GM19324 (cell line): Measurements from ENCODE around the gene QSOX1.
"Not testable (repeated sequence)": the region's sequence is repeated elsewhere in the genome, so short reads cannot be mapped to it uniquely, and the experiment has no call there.

ENCODE experiments used
- ATAC-seq: cut with Tn5 transposase; IDR thresholded peaks from one replicate; pipeline ENCODE4 v1.9.1; 2021; ENCODE audit warnings: mild to moderate bottlenecking, moderate library complexity; ENCODE audit not compliant: unreplicated experiment, low FRiP score

The QSOX1 gene

DNA sequence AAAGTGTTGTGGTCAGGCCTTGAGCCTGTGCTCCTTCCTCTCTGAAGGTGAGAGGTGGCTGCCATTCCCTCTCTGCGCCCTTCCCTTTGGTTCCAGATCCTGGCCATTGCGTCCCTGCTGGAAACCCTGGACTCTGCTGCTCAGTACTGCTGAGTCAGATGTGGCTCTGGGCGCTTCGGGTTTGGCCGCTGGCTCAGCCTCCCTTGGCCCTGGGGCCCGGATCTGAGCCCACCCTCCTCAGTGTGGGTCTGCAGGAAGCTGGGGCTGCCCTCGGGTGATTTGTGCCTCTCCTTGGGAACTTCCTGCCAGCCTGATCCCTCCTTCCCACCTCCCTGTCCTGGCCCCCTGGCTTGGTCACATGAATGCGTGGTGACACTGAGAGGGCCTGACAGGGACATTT, 32.2 kb downstream of the QSOX1 start:
- ATAC-seq = no peak

GRCh38 chr1:180187626-180188025, 33.0 kb downstream of the QSOX1 start:
- ATAC-seq = no peak

DNA sequence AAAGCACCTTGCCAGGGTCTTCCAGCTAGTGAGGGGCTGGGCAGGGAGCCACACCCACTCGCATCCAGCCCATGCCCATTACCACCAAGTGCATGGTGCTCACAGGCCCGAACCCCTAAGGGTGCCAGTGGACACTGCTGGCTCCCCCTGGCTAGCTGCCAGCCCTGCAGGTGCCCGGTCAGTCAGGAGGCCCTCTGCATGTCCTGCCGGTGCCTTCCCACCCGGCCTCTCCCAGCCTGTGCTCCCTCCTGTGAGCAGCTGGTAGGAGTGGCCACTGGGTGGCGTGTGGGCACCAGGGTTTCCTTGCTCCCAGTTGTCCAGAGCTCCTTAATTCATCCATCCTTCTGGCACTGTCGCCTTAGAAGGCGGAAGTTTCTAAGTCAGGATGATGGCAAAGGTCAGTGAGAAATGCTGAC, 33.4 kb downstream of the QSOX1 start:
- no peak for ATAC-seq

DNA sequence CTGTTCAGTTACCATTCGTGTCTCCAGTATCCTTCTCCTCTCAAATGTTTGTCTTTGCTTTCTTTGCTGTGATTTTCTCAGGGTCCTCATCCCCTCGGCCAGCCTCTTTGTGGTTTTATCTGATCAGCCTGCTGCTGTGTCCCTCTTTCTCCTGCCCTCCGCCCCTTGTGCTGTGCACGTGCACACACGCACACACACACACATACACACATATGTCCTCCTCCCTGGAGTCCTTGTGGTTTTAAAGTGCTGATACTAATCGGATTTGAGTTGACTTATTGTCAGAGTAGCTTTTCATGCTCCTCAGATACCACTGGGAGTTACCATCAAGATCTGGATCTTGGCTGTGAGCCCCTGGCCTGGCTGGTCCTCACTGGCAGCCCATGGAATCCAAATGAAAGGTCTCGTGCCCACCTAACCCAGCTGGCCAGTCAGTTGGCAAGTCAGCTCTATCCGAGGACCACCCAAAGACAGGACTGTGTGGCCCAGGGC, 34.1 kb downstream of the QSOX1 start:
- ATAC-seq = no peak

DNA sequence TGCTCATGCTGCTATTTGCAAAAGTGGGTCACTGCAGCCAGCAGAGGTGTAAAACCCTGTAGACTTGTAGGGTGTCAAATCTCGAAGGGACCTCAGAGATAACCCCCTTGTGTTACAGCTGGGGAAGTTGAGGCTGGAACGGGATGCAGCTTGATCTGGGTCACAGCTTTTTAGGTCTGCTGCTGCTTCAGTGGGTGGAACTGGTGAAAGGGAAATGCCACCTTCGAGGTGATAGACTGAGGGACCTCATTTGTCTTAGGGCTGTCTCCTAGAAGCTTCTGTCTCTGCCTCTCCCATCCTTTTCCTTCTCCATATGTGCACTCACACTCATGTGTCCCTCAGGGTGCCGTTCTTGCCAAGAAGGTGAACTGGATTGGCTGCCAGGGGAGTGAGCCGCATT, 35.4 kb downstream of the QSOX1 start:
- no peak for ATAC-seq

DNA sequence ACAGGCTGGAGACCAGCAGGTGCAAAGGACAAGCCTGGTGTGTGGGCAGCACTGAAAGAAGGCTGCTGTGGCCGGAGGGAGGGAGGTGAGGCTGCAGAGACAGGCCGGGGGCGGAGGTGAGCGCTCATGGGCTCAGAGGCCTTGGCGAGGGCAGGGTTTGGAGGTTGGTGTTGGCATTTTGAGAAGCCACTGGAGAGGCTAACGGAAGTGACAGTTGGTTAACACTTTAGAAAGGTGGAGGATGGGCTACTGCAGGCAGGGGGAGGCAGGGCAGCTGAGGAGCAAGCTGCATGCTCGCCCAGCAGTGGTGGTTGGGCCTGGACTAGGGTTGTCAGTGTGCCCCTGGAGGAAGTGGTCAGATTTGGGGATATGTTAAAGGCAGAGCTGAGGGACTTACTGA, 37.5 kb downstream of the QSOX1 start:
- no peak for ATAC-seq

GRCh38 chr1:180193141-180194047, 38.7 kb downstream of the QSOX1 start:
- ATAC-seq = no peak

- no peak for ATAC-seq
These were observed 39.4 kb downstream of the QSOX1 start for GRCh38 chr1:180194048-180194425.

DNA sequence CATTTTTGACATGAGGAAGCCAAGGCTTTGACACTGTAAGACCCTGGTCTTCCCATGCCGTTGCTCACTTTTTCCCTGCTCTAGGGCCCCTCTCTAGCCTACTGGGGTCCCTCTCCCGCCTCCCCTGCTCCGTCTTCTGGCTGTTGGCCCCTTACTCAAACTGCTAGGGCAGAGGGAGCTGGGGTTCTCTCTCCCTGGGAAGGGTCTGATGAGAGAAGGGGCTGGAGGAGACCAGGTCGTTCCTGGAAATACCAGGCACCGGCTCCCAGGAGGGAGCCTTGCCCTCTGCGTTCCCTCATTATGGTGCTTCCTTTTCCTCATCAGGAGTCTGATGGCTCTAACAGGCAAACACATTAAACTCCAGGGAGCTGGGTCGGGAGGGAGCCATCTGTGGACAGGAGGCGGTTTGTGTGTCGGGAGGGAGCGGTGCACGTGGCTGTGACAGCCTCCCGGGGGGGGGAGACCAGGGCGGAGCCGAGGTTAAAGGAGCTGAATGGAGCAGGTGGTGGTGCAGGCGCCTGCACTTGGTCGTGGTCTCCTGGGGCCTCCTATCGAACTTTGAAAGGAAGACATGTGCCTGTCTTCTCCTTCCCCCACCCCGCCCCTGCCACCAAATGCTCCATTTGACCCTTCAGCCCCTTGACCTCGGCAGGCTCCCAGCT, 40.0 kb downstream of the QSOX1 start:
- ATAC-seq = no peak

DNA sequence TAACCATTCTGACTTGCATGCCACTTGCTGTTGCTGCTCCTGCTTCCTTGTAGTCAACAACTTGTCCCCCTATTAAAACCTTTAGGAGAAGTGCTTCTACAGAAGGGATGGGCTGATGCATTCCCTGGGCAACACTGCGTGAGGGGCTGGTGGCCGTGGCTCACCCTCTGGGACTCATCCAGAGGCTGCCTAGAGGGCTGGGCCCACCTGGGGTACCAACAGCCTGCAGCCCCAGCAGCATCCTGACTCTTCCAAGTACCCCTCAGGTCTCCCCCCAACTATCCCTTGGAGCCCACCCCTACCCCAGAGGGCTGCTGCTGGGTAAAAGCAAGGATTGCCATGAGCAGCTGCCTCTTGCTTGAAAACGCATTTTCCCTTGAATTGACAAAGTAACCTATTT, 40.7 kb downstream of the QSOX1 start:
- no peak for ATAC-seq

DNA sequence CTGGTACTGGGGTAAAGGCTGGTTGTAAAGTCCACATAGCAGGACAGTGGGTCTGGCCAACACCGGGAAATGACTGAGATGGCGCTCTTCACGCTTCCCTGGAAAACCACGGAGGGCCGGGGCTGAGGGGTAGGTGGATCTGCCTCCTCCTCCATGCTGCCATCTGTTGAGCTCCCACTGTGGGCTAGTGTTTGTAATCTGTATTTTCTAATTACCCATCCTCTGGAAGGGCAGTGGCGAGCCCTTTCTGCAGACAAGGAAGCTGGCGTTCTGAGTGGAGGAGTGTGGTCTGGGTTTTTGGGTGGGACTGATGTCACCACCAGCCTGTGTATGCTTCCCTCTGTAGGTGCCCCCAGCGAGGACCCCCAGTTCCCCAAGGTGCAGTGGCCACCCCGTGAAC, 41.2 kb downstream of the QSOX1 start:
- ATAC-seq = no peak

- ATAC-seq = no peak
These were observed 41.9 kb downstream of the QSOX1 start for GRCh38 chr1:180196436-180197003.

DNA sequence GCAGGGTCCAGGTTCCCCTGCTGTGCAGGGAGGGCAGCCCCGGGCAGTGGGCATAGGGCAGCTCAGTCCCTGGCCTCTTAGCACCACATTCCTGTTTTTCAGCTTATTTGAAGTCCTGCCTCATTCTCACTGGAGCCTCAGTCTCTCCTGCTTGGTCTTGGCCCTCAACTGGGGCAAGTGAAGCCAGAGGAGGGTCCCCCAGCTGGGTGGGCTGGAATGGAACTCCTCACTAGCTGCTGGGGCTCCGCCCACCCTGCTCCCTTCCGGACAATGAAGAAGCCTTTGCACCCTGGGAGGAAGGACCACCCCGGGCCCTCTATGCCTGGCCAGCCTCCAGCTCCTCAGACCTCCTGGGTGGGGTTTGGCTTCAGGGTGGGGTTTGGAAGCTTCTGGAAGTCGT, 42.6 kb downstream of the QSOX1 start:
- no peak for ATAC-seq

DNA sequence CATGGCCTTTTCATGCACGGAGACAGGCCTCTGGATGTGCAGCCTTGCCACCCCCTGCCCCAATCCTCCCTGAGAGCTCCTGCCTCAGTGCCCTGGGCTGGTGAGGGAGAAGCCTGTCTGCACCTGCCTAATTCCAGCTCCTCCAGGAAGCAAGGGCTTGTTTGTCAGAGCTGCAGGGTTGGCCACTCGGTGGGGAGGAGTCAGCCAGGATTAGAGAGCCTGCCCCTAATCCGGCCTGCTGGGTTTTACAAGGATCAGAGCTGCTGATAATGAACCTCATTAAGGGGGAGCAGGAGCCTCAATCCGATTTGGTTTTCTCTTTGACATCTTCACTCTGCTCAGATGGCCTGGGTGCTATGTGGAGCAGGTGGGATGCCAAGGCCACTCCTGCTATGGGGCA, 43.5 kb downstream of the QSOX1 start:
- ATAC-seq = no peak

GRCh38 chr1:180198611-180199010, 43.9 kb downstream of the QSOX1 start:
- ATAC-seq = no peak

GRCh38 chr1:180199018-180199417, 44.3 kb downstream of the QSOX1 start:
- no peak for ATAC-seq

- no peak for ATAC-seq
These were observed 47.0 kb downstream of the QSOX1 start for GRCh38 chr1:180201451-180202200.

DNA sequence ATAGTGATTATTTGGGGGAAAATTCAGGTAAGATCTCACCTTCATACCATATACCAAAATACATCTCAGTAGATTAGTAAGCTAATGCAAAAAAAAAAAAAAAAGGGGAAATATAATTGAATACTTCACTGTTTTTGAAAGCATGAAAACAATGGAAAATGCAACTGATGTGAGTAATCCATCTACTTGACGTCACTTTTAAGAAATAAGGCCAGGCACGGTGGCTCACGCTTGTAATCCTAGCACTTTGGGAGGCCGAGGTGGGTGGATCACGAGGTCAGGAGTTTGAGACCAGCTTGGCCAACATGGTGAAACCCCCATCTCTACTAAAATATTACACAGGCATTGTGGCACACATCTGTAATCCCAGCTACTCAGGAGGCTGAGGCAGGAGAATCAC, 47.9 kb downstream of the QSOX1 start:
- ATAC-seq = not testable (repeated sequence)

GRCh38 chr1:180204231-180204630, 49.6 kb downstream of the QSOX1 start:
- ATAC-seq = no peak

DNA sequence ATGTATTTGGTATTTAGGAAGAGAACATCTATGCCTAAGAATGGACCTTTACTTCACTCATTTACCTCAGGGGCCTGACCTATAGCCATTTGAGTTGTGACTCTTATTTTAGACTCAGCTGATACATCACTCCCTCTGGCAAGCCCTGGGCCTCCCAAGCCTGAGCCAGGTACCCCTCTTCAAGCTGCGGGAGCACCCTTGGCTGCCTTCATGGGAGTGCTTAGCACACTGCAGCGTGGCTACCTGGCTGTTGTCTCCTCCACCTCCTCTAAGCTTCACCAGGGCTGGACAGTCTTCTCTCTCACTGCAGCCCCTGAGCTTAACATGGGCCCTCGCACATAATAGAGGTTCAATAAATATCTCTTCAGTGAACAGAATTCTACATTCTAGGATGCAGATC, 51.9 kb downstream of the QSOX1 start:
- ATAC-seq = no peak

- no peak for ATAC-seq
These were observed 53.6 kb downstream of the QSOX1 start for GRCh38 chr1:180208264-180208663.
